ENCODE data around the gene PRPF6. TPM values are rescaled to one million over a fixed set of nuclear protein-coding genes. Genes with fewer than 3 reads are reported as not detected.

PRPF6 gene
- total RNA-seq, 2 experiments from 2014 or later, result 50.6 to 51.3 TPM

DNA sequence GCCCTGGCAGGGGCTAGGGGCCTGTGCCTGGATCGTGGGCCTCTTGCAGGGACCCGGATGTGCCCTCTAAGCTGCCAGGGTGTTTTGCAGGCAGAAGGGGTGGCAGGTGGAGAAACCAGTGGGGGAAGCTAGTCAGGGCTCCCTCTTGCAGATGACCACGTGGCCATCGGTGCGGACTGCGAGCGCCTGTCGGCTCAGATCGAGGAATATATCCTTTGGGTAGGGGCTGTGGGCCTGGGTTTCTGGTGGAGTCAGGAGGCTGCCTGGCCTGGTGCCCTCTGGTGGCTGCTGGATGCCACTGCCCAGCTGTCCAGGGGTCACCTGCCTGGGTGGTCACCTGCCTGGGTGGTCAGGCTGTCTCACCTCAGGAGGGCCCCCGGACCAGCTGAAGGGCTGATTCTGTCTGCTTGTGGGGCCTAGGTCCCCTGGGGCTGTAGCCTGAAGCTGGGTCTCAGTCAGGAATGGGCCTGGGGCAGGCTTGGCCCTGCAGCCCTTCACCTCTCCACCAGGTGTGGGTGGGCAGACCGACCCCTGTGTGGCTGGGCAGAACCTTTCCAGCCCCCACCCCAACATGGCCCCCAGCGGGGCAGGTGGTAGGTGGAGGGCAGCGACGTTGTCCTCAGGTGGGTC lies 88.8 kb downstream of the PRPF6 start:
- H3K27me3 ChIP-seq (ENCODE audit: control insufficient read depth in 1 of 2, insufficient read depth in 2 of 2, low read length in 2 of 2), result no peaks in the 10 kb centered on the region
- ChIA-PET POLR2A (interaction anchor here (1.0 to 1.8 kb wide), 5 partner anchors 8 to 30 kb away, joined by 3 to 7 read pairs (median 5); partner anchors contain the start of genes LKAAEAR1, OPRL1 and RGS19), CTCF (interaction anchor here (0.8 to 1.7 kb wide), 3 partner anchors 8 to 31 kb away, joined by 4 to 10 read pairs (median 5); no protein-coding TSS in a partner anchor)
- H3K27me3 Mint-ChIP-seq, result no peaks in the 10 kb centered on the region
- peak; percentile 76 for TF ChIP-seq CTCF (IDR thresholded peaks at IDR 0.05)
- ATAC-seq (ENCODE audit: poor library complexity), result no peak
- peaks cover 28% of the 10 kb centered on the region for H3K4me1 Mint-ChIP-seq (ENCODE audit: low read depth)
- no peak overlapping the region for H3K4me3 Mint-ChIP-seq
- DNase-seq, result peak in 3 of 14 experiments; percentile 30 to 52 (median 47)
- H3K27ac ChIP-seq (ENCODE audit: low read depth in 1 of 2, low read length in 2 of 2), result no peak overlapping the region
- peaks cover 62% of the 10 kb centered on the region for H3K4me1 ChIP-seq (ENCODE audit: insufficient read depth, low read length)
- H3K36me3 ChIP-seq (ENCODE audit: insufficient read depth, low read length), result peaks cover 31% of the 10 kb centered on the region
- H3K27ac Mint-ChIP-seq, result no peak overlapping the region
- no peak overlapping the region for H3K4me3 ChIP-seq (ENCODE audit: low read length)
- H3K36me3 Mint-ChIP-seq (ENCODE audit: low read depth), result peaks cover 18% of the 10 kb centered on the region
- H3K9me3 Mint-ChIP-seq, result no peaks in the 10 kb centered on the region
- intact Hi-C loops (cut with DNase I, micrococcal nuclease), result loop anchor here in 1 of 2 experiments (10.0 kb wide), 1 partner anchor 415 kb away; the partner anchor contains the start of genes RTEL1 and STMN3
- no peaks in the 10 kb centered on the region for H3K9me3 ChIP-seq (ENCODE audit: control insufficient read depth in 1 of 2, insufficient read depth in 1 of 2, low read length in 2 of 2)

GRCh38 chr20:64070244-64070993 lies 89.5 kb downstream of the PRPF6 start:
- Histone ChIP-seq H3K27ac (ENCODE audit: low read depth in 1 of 2, low read length in 2 of 2) (no peak overlapping the region), H3K36me3 (ENCODE audit: insufficient read depth, low read length) (peaks cover 38% of the 10 kb centered on the region), H3K27me3 (ENCODE audit: control insufficient read depth in 1 of 2, insufficient read depth in 2 of 2, low read length in 2 of 2) (no peaks in the 10 kb centered on the region), H3K4me1 (ENCODE audit: insufficient read depth, low read length) (peaks cover 56% of the 10 kb centered on the region), H3K9me3 (ENCODE audit: control insufficient read depth in 1 of 2, insufficient read depth in 1 of 2, low read length in 2 of 2) (no peaks in the 10 kb centered on the region), H3K4me3 (ENCODE audit: low read length) (no peak overlapping the region)
- TF ChIP-seq CTCF (IDR thresholded peaks at IDR 0.05), result no peak
- ATAC-seq (ENCODE audit: poor library complexity) (no peak), DNase-seq (no peak)
- ChIA-PET CTCF (interaction anchor here (0.8 to 1.7 kb wide), 3 partner anchors 8 to 32 kb away, joined by 4 to 10 read pairs (median 5); no protein-coding TSS in a partner anchor), POLR2A (interaction anchor here (1.0 to 1.5 kb wide), 3 partner anchors 9 to 31 kb away, joined by 3 to 5 read pairs (median 3); partner anchors contain the start of genes OPRL1 and RGS19)
- H3K4me1 Mint-ChIP-seq (ENCODE audit: low read depth), result peaks cover 23% of the 10 kb centered on the region
- no peak overlapping the region for H3K27ac Mint-ChIP-seq
- intact Hi-C loops (cut with DNase I, micrococcal nuclease), result no loop called here
- no peaks in the 10 kb centered on the region for H3K27me3 Mint-ChIP-seq
- H3K4me3 Mint-ChIP-seq, result no peak overlapping the region
- peaks cover 21% of the 10 kb centered on the region for H3K36me3 Mint-ChIP-seq (ENCODE audit: low read depth)
- H3K9me3 Mint-ChIP-seq, result no peaks in the 10 kb centered on the region

DNA sequence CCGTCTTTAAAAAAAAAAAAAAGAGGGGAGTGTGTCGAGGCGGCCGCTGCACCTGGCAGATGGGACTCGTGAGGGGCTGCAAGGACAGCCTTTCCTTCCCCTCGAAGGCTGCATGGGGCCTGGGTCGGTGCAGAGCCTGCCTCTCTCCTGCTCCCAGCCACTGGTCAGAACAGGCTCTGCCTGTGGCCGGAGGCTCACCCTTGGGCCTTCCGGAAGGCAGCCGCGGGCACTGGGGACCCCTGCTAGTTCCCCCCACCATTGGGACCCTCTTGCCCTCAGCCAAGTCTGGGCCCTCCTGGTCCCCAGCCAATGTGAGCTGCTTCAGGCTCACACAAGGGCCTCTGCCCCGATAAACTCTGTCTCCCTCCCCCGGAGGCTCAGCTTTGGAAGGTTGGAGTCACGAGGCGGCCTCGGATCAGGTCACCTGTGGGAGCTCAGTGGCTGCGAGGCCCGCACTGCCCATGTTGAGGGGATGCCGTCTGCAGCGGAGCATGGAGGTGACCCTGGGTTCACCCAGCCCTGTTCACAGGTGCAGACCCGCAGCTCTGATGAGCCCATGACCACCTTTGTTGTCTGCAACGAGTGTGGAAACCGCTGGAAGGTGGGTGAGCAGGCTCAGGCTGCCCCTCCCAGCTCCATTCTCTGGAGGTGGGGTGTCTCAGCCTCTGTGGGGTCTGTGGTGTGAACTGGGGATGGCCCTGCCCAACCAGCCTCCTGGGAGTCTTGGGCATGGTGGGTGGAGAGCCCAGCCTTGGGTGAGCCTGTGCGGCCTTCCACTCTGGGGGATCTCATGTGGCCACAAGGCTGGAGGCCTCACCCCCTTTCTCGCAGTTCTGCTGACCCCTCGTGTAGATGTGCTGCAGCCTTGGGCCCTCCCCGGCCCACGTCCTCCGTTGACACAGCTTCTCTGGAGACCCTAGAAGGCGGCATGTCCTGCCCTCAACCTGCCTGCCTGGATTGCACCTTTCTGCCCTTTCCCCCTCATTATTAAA lies 90.7 kb downstream of the PRPF6 start:
- intact Hi-C loops (cut with DNase I, micrococcal nuclease), result no loop called here
- Mint-ChIP-seq H3K4me3 (no peak overlapping the region), H3K9me3 (no peaks in the 10 kb centered on the region), H3K27ac (no peak overlapping the region), H3K36me3 (ENCODE audit: low read depth) (peaks cover 28% of the 10 kb centered on the region), H3K27me3 (no peaks in the 10 kb centered on the region), H3K4me1 (ENCODE audit: low read depth) (peaks cover 11% of the 10 kb centered on the region)
- Histone ChIP-seq H3K27me3 (ENCODE audit: control insufficient read depth in 1 of 2, insufficient read depth in 2 of 2, low read length in 2 of 2) (no peaks in the 10 kb centered on the region), H3K4me3 (ENCODE audit: low read length) (no peak overlapping the region), H3K4me1 (ENCODE audit: insufficient read depth, low read length) (peaks cover 51% of the 10 kb centered on the region), H3K27ac (ENCODE audit: low read depth in 1 of 2, low read length in 2 of 2) (no peak overlapping the region), H3K36me3 (ENCODE audit: insufficient read depth, low read length) (peaks cover 49% of the 10 kb centered on the region), H3K9me3 (ENCODE audit: control insufficient read depth in 1 of 2, insufficient read depth in 1 of 2, low read length in 2 of 2) (no peaks in the 10 kb centered on the region)
- no peak for DNase-seq
- no peak for ATAC-seq (ENCODE audit: poor library complexity)
- ChIA-PET POLR2A (interaction anchor here (0.7 kb wide), 2 partner anchors 33 to 552 kb away, joined by 3 read pairs; no protein-coding TSS in a partner anchor), CTCF (interaction anchor here (1.4 kb wide), 1 partner anchor 33 kb away, joined by 6 read pairs; no protein-coding TSS in a partner anchor)
- TF ChIP-seq CTCF (IDR thresholded peaks at IDR 0.05), result no peak
